Lower lobe of right lung (tissue), 2 donors: ENCODE measurements around the gene RNF144A. TPM values are rescaled to one million over a fixed set of nuclear protein-coding genes. Genes with fewer than 3 reads are reported as not detected.

Source experiments
- ATAC-seq, 2 donors: fragments of 200-7000 bp; cut with Tn5 transposase; one replicate each; pipeline ENCODE4 v1.9.1; 2020 to 2022; ENCODE audit warnings: mild to moderate bottlenecking in 2 of 2, moderate library complexity in 2 of 2
- DNase-seq: peaks from one replicate; pipeline ENCODE4 v3.0.0-alpha.2; 2020
- H3K27ac ChIP-seq: fragments of 200-600 bp; one replicate; pipeline ENCODE4 v1.8.0; 2022
- H3K27me3 ChIP-seq: fragments of 200-600 bp; one replicate; pipeline ENCODE4 v1.8.0; 2022; ENCODE audit warnings: low read depth
- H3K36me3 ChIP-seq: fragments of 200-600 bp; one replicate; pipeline ENCODE4 v1.8.0; 2022; ENCODE audit warnings: mild to moderate bottlenecking
- H3K4me1 ChIP-seq: fragments of 200-600 bp; one replicate; pipeline ENCODE4 v1.8.0; 2022
- H3K4me3 ChIP-seq: fragments of 200-600 bp; one replicate; pipeline ENCODE4 v1.8.0; 2022; ENCODE audit warnings: mild to moderate bottlenecking
- H3K9me3 ChIP-seq: fragments of 200-600 bp; one replicate; pipeline ENCODE4 v1.8.0; 2022
- CTCF ChIP-seq: fragments of 200-600 bp; IDR thresholded peaks from one replicate; pipeline ENCODE4 v1.8.0; 2022; ENCODE audit warnings: antibody characterized with exemption, mild to moderate bottlenecking
- intact Hi-C: fragments of 100-400 bp; cut with DNase I; formaldehyde crosslinking; loops from one replicate; pipeline ENCODE4 v1.11.0; 2022
- total RNA-seq: library from RNA; stranded (reverse); fragmentation: NEBNext Ultra II Directional; extraction: Animal tissue kit (Norgen Biotek cat#: 25700); gene quantifications from one replicate; pipeline ENCODE4 v1.2.1, GENCODE V29; 2021
- donor health status: DM: no; HTN: yes; CAD: no; lungs with severe emphysema.

The RNF144A gene
- total RNA-seq, 1 donor from 2014 or later, result 13.9 TPM

GRCh38 chr2:6960659-6961058 lies 43.4 kb downstream of the RNF144A start:
- peak; percentile 65 to 70 for ATAC-seq
- no peaks in the 10 kb centered on the region for H3K27me3 ChIP-seq
- DNase-seq, result no peak
- H3K27ac ChIP-seq, result peak overlapping the region; percentile 36
- no peaks in the 10 kb centered on the region for H3K36me3 ChIP-seq
- TF ChIP-seq CTCF, result no peak
- H3K4me3 ChIP-seq, result no peak overlapping the region
- H3K4me1 ChIP-seq, result peaks cover 9% of the 10 kb centered on the region
- no peaks in the 10 kb centered on the region for H3K9me3 ChIP-seq
- intact Hi-C loops, result no loop called here

- Histone ChIP-seq H3K9me3 (no peaks in the 10 kb centered on the region), H3K4me1 (peaks cover 9% of the 10 kb centered on the region), H3K36me3 (no peaks in the 10 kb centered on the region), H3K4me3 (no peak overlapping the region), H3K27me3 (no peaks in the 10 kb centered on the region), H3K27ac (no peak overlapping the region)
- no peak for TF ChIP-seq CTCF
- DNase-seq (no peak), ATAC-seq (no peak)
- intact Hi-C loops, result no loop called here
Observed at GRCh38 chr2:6963727-6964126, 46.5 kb downstream of the RNF144A start.

- no peak for TF ChIP-seq CTCF
- H3K27ac ChIP-seq, result no peak overlapping the region
- no peak for DNase-seq
- H3K4me1 ChIP-seq, result peaks cover 9% of the 10 kb centered on the region
- intact Hi-C loops, result no loop called here
- no peak overlapping the region for H3K4me3 ChIP-seq
- no peaks in the 10 kb centered on the region for H3K9me3 ChIP-seq
- no peaks in the 10 kb centered on the region for H3K27me3 ChIP-seq
- no peaks in the 10 kb centered on the region for H3K36me3 ChIP-seq
- no peak for ATAC-seq
Observed at GRCh38 chr2:6965071-6965795, 48.0 kb downstream of the RNF144A start.

GRCh38 chr2:6966446-6966940 lies 49.3 kb downstream of the RNF144A start:
- no peaks in the 10 kb centered on the region for H3K9me3 ChIP-seq
- DNase-seq (no peak), ATAC-seq (no peak)
- no peaks in the 10 kb centered on the region for H3K36me3 ChIP-seq
- intact Hi-C loops, result no loop called here
- H3K4me3 ChIP-seq, result no peak overlapping the region
- H3K27ac ChIP-seq, result no peak overlapping the region
- no peaks in the 10 kb centered on the region for H3K27me3 ChIP-seq
- no peaks in the 10 kb centered on the region for H3K4me1 ChIP-seq
- TF ChIP-seq CTCF, result no peak

- no peak for DNase-seq
Observed at GRCh38 chr2:6967301-6967700, 50.1 kb downstream of the RNF144A start.

More at GRCh38 chr2:6967301-6967700, 50.1 kb downstream of the RNF144A start:
- H3K27me3 ChIP-seq, result no peaks in the 10 kb centered on the region
- no peak overlapping the region for H3K27ac ChIP-seq
- no peak overlapping the region for H3K4me3 ChIP-seq
- no peaks in the 10 kb centered on the region for H3K36me3 ChIP-seq
- TF ChIP-seq CTCF, result no peak
- no peak for ATAC-seq
- no peaks in the 10 kb centered on the region for H3K4me1 ChIP-seq
- intact Hi-C loops, result no loop called here
- no peaks in the 10 kb centered on the region for H3K9me3 ChIP-seq
